KOPT-K1 (cell line): Measurements from ENCODE around the gene DUSP16.
"Not testable (repeated sequence)": the region's sequence is repeated elsewhere in the genome, so short reads cannot be mapped to it uniquely, and the experiment has no call there.

Experiments used
- H3K27ac ChIP-seq: fragments of 200-600 bp; sonication (generic); 2 replicates; pipeline ENCODE4 v1.5.1; 2016; ENCODE audit warnings: antibody characterized with exemption, mild to moderate bottlenecking, low read depth, low read length; ENCODE audit not compliant: poor library complexity, severe bottlenecking
- H3K36me3 ChIP-seq: fragments of 200-600 bp; sonication (generic); 2 replicates; pipeline ENCODE4 v1.5.1; 2017; ENCODE audit warnings: antibody characterized with exemption, mild to moderate bottlenecking, low read length, moderate library complexity; ENCODE audit not compliant: insufficient read depth
- H3K9me3 ChIP-seq: fragments of 200-600 bp; sonication (generic); 2 replicates; pipeline ENCODE4 v1.5.1; 2017; ENCODE audit warnings: antibody characterized with exemption, low read length, mild to moderate bottlenecking; ENCODE audit not compliant: insufficient read depth, poor library complexity, severe bottlenecking

The DUSP16 gene

DNA sequence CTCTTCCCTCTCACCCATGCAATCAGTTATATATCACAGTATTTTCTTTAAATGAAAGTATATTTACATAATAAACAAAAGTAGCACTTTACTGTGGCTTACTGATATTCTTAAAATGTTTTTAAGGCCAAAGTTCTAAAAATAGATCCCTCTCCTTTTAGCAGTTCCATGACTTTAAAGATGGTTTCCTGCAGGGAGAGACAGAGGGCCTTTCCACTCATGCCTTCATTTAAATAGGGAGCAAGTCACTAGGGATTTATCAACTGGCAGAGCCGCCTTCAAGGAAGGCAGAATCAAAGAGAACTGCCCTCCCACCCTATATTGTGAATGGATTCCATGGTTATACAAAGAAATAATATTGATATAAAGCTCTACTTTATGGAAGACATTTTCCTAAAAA is 55.5 kb downstream of the DUSP16 start:
- Histone ChIP-seq H3K27ac (no peak overlapping the region), H3K9me3 (no peaks in the 10 kb centered on the region), H3K36me3 (no peaks in the 10 kb centered on the region)

DNA sequence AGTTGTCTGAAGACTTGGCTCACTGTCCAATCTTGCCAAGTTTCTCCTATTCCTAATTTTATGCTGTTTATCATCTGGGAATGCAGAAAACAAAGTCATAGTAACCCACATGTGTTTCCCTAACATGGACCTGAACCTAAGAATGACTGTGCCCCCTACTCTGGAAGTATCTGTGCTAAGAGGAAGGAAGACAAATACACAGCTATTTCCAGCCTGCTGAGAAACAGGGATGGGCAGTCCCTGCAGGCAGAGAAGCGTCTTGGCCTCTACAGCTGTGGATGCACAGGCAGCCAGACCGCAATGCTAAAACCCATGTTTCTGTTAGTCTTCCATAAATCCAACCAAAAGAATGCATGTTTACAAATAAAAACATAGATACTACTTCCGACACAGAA is 56.2 kb downstream of the DUSP16 start:
- Histone ChIP-seq H3K27ac (no peak overlapping the region), H3K9me3 (no peaks in the 10 kb centered on the region), H3K36me3 (no peaks in the 10 kb centered on the region)

DNA sequence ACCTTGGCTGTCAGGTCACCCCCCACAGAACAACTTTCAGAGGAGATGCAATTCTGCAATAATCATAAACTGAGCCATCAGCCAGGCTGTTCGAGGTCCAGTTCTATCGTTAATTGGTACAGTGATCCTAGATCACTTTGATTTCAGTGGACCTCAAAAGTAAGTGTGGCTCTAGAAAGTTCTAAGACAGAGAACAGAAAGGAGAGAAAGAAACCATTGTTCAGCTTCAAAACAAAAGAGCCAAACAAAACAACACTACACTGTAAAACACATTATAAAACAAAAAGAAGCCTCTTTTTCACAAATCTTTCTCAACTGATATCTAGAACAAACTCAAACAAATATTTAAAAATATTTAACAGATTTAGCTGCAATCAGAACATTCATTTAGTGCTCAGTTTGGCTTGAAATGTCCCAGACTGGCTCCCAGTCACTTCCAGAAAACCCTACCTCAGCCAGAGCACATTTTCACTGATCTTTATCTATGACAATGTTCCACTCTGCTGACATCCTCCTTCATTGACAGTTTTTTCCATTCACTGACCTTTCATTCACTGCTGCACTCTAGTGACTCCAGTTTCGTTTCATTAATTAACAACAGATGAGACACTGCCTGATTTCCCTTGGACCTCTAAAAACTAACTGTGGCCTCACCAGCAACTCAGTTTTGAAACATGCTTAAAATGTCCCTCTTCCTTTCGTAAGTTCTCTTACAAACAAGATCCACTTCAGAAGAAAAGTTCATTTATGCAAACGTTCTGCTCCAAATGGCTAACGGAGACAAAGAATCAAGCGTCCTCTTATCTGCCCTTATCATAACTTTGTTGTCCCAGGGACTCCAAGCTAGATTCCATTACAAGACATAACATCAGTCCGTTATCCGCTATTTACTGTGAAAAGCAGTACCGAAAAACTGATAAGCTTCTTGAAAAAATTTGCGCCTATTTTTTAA is 56.8 kb downstream of the DUSP16 start:
- Histone ChIP-seq H3K36me3 (no peaks in the 10 kb centered on the region), H3K27ac (no peak overlapping the region), H3K9me3 (no peaks in the 10 kb centered on the region)

DNA sequence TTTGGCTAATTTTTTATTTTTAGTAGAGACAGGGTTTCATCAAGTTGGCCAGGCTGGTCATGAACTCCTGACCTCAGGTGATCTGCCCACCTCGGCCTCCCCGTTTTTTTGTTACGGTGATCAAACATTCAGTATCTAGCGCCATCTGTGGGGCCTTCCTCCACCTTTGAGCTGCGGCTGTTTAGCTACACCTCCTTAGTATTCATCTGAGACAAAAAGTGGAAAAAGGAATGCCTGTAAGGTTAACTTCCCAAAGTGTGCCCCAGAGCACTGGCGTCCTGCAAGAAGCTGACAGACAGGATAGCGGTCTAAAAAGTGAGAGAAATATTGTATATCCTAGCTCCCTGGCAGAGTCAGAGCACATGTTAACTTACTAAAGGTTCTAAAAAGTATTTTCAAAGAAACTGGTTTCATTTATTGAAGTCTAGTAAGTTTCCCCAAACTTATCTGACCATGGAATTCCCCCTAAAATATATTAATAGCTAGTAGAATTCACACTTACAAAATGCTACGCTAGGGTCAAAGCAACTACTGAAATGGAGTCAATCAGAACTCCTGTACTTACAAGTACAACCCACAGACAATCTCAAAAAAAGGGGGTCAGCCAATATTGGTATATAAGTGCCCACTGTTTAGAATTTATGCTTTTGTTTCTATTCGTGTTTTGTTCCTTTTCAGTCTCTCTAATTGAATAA is 59.1 kb downstream of the DUSP16 start:
- no peak overlapping the region for H3K27ac ChIP-seq
- H3K36me3 ChIP-seq = no peaks in the 10 kb centered on the region
- no peaks in the 10 kb centered on the region for H3K9me3 ChIP-seq

DNA sequence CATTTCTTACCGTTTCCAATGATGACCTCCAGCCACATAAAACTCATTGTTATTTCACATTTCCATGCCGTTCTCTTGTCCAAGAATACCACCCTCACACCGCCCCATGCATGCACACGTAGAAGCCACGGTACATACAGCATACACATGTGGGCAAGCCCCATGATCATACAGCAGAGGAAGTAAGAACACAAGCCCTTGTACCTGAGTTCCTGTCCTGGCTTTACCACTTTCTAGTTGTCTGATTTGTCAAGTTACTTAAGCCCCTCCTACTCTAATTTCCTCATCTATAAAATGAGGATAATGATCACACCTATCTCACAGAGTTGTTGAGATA is 59.9 kb downstream of the DUSP16 start:
- H3K36me3 ChIP-seq = no peaks in the 10 kb centered on the region
- no peaks in the 10 kb centered on the region for H3K9me3 ChIP-seq
- no peak overlapping the region for H3K27ac ChIP-seq

DNA sequence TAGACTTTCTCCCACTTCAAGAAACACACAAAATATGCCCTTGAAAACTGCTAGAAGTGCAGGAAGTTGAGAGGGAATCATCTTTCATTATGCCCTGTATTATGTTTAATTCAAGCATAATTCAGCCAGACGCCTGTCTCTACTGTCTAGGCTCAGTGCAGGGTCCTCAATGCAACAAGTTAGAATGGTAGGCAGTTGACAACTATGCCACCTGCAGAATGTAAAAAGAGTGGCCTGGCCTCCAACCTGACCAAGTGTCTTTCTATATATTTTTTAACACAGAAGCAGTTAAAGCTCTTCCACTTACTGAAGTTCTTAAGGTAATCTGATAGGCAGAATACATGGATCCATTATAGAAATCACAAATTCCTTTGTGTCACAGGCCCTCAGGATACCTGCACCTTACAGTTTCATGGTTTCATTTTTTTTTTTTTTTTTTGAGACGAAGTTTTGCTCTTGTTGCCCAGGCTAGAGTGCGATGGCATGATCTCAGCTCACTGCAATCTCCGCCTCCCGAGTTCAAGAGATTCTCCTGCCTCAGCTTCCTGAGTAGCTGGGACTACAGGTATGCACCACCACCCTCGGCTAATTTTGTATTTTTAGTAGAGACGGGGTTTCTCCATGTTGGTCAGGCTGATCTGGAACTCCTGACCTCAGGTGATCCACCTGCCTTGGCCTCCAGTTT is 60.4 kb downstream of the DUSP16 start:
- H3K27ac ChIP-seq, H3K36me3 ChIP-seq, H3K9me3 ChIP-seq: not testable (repeated sequence)

DNA sequence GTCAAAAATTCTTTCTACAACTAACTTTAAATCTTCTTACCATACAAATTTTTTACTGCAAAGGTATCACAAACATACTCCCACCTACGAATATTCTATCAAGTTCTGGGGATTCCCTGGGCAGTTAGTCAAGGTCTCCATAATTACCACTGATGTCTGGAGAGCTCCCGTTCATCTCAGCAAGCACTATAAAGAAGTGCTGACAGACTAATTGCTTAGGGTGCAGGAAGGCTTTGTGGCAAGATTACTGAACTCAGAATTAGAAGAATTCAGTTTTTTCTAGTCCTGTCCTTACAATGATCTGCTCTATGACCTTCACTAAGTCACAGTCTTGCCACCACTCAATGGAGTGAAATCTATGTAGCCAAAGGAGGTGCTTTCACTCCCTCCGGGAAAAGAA is 61.5 kb downstream of the DUSP16 start:
- Histone ChIP-seq H3K27ac (no peak overlapping the region), H3K36me3 (no peaks in the 10 kb centered on the region), H3K9me3 (no peaks in the 10 kb centered on the region)

DNA sequence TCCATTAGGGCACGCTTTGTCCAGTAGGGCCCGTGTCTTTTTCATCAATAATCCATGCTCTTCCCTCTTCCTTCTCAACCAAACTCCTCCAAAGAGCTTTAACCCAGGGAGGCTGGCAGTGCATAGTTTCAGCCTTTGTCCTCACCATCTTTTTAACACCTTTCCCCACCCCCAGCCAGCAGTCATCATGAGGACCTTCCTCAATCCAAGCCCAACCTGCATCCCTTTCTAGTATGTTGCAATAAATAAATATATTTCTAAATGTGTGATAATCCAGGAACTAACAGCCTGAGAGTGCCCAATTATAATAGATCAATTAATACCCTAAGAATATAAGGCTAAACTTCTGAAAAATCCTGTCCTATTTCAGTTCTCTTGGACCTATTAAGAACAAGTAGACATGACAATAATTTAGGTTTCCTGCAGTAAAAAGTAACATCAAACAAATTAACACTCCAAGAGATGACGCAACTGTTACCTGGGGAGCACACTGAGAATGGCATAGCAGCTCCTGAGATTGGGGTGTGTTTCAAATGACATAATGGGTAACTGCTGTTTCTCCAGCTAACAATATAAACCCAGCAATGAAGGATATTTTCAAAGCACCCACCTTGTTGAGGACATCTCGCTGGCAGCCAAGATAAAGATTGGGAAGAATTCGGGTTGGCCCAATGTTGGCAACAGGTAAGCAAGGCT is 62.6 kb downstream of the DUSP16 start:
- H3K36me3 ChIP-seq = no peaks in the 10 kb centered on the region
- no peaks in the 10 kb centered on the region for H3K9me3 ChIP-seq
- H3K27ac ChIP-seq = no peak overlapping the region

DNA sequence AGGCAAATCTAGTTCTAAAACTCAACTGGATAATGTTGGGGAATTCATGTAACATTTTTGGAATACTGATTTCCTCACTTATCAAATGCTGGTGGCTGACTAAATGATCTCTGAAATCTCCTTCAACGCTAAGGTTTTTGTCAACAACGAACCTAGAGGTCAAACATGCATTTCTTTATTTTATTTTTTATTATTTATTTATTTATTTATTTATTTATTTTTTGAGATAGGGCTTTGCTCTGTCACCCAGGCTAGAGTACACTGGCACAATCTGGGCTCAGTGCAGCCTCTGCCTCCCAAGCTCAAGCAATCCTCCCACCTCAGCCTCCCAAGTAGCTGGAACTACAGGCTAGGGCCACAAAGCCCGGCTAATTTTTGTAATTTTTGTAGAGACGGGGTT is 64.5 kb downstream of the DUSP16 start:
- no peak overlapping the region for H3K27ac ChIP-seq

DNA sequence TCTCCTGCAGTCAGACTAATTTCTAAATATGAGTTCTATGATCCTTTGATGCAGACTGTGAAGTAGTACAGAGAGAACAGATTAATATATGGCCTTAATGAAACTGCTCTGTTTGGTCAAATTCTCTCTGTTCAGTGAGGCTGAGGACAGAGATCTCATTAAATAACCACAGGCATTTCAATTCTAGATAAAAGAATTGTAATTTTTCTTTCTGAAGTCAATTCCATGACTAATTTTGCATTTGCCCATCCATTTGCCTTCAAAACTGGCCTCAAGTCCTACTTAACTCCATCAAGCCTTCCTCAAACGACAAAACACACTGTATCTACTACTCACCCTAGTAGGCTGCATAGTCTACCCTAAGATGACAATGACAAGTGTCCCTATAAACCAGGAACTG is 67.1 kb downstream of the DUSP16 start:
- Histone ChIP-seq H3K27ac (no peak overlapping the region), H3K36me3 (no peaks in the 10 kb centered on the region), H3K9me3 (no peaks in the 10 kb centered on the region)

More for the DNA sequence above, 64.5 kb downstream of the DUSP16 start:
- Histone ChIP-seq H3K36me3 (no peaks in the 10 kb centered on the region), H3K9me3 (no peaks in the 10 kb centered on the region)

DNA sequence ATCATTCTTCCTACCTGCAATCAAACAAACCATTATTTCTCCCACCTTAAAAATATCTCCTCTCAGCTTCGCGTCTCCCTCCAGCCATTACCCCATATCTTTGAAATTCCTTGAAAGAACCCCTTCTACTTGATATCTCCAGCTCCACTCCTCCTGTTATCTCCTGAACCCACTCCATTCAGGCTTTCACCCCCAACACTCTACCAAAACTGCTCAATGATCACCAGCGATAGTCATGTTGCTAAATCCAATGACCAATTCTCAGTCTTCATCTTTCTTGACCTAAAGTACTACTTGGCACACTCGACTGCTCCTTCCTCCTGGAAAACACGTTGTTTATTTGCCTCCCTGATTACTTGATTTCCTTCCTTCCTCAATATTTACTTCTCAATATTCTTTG is 70.1 kb downstream of the DUSP16 start:
- Histone ChIP-seq H3K36me3 (no peaks in the 10 kb centered on the region), H3K27ac (no peak overlapping the region), H3K9me3 (no peaks in the 10 kb centered on the region)

DNA sequence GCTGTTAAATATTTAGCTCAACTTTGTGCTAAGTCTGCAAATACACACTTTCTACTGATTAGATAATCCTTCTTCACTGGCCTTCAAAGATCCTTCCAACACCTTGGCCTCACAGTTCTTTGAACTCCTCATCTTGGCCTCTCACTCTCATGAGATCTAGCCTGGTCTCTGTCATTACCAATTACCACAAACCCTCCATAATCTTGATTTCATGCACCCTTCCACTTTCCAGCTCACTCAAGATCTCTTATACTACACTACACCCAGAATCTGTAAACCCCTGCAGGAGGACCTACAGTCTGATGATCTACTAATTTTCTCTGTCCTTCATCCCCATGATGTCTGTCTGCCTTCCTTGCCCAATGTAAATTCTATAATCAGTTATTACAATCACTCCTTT is 71.1 kb downstream of the DUSP16 start:
- no peak overlapping the region for H3K27ac ChIP-seq
- H3K36me3 ChIP-seq = no peaks in the 10 kb centered on the region
- H3K9me3 ChIP-seq = no peaks in the 10 kb centered on the region

DNA sequence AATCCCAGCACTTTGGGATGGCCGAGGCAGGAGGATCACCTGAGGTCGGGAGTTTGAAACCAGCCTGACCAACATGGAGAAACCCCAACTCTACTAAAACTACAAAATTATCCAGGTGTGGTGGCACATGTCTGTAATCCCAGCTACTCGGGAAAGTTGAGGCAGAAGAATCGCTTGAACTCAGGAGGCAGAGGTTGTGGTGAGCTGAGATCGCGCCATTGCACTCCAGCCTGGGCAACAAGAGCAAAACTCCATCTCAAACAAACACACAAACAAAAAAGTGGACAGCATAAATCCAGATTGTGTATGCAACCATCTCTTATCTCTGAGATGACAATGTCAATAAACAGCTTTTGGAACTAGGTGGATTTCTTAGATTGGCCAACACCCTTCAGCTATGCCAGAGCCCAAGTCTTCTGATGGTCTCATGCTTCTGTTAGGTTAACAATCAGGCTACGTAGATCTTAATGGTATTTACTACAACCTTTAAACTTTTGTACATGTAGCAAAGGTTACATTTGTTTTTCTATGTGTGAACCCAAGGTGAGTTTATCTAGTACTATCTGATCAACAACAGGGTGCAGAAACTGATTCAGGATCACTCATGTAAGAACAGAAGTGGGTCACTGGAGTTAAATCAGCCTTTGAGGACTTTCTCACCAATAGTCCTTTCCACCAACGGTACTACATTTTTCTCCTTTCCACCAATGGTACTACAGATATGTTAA is 73.7 kb downstream of the DUSP16 start:
- H3K9me3 ChIP-seq = no peaks in the 10 kb centered on the region
- no peaks in the 10 kb centered on the region for H3K36me3 ChIP-seq
- no peak overlapping the region for H3K27ac ChIP-seq

DNA sequence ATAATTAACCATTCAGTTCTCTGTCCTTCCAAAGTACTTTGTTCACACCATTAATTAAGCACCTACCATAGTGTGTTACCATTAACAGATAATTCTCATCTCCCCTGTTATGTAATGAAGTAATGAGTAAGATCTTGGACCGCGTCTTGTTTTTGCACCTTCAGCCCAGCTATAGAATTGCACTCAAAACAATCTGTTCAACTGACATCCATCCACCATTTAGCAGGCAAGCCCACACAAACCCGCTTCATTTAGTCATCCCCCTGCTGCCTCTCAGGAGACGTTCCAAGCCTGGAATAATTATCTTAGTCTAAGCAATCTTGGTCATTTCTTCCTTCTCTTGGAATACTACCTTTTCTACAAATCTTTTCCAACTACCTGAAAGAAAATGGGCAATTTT is 74.4 kb downstream of the DUSP16 start:
- Histone ChIP-seq H3K36me3 (no peaks in the 10 kb centered on the region), H3K9me3 (no peaks in the 10 kb centered on the region), H3K27ac (no peak overlapping the region)
